GM18519 (cell line): Measurements from ENCODE around the gene UBL7.

Experiments used
- ATAC-seq: cut with Tn5 transposase; IDR thresholded peaks from one replicate; pipeline ENCODE4 v1.9.1; 2021; ENCODE audit warnings: mild to moderate bottlenecking, moderate library complexity; ENCODE audit not compliant: unreplicated experiment, low FRiP score

Gene UBL7

DNA sequence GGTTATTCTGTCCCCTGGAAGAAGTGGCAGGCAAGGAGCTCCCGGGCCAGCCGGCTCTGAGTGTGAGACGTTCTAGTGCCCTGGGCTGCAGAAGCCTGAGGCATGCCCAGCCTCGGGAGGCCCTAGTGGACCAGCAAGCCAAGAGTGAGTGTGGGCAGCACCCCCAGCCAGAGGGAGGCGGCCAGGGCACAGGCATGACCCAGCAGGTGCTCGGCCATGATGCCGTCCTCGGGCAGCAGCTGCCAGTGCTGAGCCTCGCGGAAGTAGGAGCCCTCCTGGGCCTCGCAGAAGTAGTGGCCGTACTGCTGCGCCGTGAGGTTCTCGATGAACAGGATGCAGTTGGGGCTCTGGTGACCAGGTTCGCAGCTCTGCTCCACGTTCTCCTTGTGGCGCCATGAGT lies 50.5 kb downstream of the UBL7 start:
- ATAC-seq, result no peak

DNA sequence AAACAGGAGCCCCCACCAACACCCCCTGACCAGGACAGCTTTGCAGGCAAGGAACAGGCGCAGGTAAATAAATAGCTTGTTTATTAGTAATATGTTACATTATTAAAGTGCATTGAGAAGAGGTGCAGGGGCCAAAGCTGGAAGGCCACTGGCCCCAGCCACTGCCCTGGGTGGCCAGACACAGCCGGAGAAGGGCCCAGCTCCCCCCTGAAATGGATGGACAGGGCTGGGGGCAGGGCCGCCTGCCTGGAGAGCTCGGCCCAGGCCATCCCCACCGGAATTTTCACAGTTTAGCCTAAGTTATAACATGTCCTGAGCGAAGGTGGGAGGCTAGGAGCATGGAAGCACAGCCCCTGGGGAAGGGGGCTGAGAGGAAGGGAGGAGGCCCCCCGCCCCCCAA lies 51.7 kb downstream of the UBL7 start:
- ATAC-seq, result no peak

- ATAC-seq, result no peak
Observed at GRCh38 chr15:74408815-74409214, 52.1 kb downstream of the UBL7 start.

GRCh38 chr15:74408385-74408784 lies 52.6 kb downstream of the UBL7 start:
- no peak for ATAC-seq

DNA sequence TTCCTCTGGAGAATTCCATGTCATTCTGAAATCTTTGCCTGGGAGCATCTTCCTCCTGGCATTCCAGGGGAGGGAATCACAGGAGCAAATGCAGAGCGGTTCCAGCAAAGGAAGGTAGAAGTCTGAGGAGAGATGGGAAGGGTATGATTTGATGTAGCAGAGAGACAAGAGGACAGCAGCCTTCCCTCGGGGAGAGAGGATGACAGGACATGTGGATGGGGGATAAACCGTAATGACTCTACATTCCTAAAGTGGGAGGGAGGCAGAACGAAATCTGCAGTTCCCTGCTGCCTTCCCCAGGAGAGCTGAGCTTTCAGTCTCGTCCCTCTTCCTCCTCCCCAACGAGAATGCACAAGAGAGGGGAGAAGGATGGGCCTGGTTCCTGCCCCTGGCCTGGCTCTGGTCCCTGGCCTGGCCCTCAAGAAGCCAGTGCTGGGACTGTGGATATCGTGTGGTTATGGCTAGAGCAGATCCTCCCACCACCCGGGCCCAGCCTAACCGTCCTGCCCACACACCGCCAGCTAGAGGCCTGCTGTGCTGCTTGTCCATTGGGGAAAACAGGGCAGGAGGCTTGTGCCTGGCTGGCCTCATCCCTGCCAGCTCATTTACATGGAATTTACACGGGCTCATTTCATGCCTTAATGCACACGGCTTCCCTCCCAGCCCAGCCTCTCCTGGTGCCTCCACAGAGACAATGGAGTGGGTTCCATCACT lies 53.8 kb downstream of the UBL7 start:
- ATAC-seq, result no peak

- no peak for ATAC-seq
Observed at GRCh38 chr15:74406517-74406916, 54.4 kb downstream of the UBL7 start.

DNA sequence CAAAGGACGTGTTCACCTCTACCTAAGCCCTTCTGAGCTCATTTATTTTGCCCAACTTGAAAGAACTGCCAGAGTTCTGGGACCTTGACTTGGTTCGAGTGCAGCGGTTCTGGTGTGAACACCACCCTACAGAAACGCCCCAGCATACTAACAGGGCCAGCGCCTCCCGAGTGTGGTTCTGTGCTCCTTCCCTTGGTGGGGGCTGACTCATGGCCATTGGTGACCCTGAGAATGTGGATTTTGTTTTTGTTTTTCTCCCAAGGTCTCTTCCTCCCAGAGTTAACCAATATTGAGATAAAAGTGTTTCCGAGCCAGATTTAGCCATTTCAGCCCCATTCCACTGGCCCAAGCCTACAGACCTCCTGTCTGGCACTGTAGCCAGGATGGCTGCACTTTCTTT lies 55.1 kb downstream of the UBL7 start:
- ATAC-seq, result no peak

DNA sequence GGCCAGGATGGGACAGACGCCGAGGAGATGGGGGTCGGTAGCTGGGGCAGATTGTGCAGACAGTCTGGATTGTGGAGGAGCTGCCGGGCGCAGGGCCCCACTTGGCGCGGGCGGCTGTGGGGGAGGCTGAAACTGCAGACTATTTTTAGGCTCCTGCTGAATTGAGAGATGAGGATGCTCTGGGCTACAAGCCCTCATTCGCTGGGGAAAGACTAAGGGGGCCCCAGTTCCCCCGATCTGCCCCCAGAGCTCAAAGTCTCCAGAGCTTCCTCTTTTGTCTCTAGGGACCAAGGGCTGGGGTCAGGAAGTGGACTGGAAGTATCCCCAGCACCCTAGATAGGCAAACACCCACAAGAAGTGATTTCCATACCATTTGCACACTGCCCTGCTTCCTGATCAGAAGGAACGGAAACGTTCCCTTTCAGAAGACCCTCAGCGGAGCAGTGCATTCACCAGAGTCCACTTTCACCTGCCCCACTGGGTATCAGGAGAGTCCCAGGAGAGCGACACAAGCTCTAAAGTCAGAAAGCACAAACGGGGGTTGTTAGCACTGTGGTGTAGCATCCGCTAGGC lies 56.9 kb downstream of the UBL7 start:
- no peak for ATAC-seq

- no peak for ATAC-seq
Observed at GRCh38 chr15:74403588-74403919, 57.4 kb downstream of the UBL7 start.

- ATAC-seq, result no peak
Observed at GRCh38 chr15:74402873-74403587, 57.9 kb downstream of the UBL7 start.

- no peak for ATAC-seq
Observed at GRCh38 chr15:74402337-74402841, 58.6 kb downstream of the UBL7 start.

GRCh38 chr15:74400915-74401757 lies 59.8 kb downstream of the UBL7 start:
- ATAC-seq, result no peak

- no peak for ATAC-seq
Observed at GRCh38 chr15:74400313-74400860, 60.6 kb downstream of the UBL7 start.

DNA sequence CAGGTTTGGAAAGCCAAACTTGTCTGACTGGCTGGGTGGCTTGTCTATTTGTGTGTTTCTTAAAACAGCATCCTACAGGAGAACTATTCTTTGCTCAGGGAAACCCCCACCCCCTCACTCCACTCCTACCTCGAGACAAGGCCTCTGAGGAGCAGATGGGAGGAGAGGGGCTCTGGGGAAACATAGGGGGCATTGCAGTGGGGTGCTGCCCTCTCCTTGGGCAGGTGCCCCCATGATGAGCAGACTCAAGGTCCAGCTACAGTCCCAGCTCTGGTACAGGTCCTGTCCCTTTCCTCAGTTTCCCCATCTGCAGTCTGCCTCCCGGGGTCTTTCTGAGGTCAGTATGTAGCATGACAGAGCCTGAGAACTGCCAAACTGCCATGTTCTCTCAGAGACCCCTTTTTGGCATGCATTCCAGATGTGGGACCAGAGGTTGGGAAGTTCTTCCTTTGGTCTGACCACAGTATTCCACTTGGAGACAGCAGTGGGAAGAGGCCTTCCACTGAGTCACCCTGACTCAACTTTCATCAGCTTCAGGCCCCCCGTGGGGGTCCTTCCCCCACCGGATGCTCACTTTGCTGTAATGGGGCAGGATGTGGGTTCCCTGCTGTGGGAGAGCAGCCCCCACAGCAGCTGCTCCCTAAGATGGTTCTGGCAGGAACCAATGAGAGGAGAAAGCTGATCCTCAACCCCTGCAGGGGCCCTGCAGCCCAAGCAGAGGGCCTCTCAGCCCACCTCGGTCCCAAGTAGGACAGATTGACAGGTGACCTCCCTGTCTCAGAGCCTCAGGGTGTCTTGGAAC lies 61.2 kb downstream of the UBL7 start:
- ATAC-seq, result no peak

DNA sequence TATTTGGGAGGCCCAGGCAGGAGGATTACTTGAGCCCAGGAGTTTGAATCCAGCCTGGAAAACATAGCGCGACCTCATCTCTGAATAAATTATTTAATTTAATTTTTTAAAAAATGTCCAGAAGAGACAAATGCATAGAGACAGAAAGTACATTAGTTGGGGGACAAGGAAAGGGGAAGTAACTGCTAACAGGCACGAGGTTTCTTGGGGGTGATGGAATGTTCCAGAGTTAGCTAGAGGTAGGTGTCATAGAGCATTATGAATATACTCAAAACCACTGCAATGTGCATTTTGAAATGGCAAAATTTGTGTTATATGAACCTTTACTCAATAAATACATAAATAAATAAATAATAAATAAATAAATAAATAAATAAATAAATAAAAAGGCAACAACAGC lies 61.9 kb downstream of the UBL7 start:
- no peak for ATAC-seq

DNA sequence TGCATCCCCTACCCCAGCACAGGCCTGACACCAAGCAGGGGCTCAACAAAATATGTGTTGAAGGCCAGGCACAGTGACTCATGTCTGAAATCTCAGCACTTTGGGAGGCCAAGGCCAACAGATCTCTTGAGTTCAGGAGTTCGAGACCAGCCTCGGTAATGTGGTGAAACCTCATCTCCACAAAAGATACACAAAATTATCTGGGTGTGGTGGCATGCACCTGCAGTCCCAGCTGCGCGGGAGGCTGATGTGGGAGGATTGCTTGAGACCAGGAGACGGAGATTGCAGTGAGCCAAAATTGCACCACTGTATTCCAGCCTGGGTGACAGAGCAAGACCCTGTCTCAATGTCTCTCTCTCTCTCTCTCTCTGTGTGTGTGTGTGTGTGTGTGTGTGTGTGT lies 62.8 kb downstream of the UBL7 start:
- ATAC-seq, result no peak

GRCh38 chr15:74397239-74398068 lies 63.5 kb downstream of the UBL7 start:
- ATAC-seq, result no peak

DNA sequence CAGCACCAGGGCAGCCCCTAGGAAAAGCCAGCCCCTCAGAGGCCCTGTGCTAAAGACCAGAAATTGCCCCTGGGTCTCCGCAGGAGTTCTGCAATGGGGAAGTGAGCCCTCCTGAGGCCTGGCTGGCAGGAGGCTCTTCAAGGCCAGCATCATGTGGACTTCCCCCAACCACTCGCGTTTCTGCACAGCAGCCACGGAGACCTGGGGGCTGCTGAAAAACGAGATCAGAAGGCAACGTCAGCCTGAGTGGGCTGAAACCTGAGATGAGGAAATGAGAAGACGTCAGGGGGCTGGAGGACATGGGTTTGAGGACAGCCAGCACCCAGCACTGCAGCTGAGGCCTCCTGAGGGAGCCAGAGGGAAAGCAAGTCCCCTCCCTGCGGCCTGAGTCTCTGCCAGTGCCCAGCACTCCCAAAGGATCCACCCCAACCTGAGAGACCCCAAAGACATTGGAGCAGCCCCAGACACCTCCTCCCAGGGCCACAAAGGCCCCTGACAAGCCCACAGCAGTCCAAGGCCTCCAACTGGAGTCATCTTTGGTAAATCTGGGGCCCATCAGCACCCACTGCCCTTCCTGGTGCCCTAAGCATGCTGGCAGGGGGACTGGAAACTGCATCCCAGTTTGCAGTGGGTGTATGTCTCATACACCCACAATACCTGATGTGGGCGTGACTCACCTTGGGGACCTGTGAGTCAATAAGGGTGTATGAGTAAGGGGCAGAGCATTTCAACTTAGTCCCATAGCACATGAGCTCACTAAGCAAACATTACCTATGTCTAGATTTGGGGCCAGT lies 64.3 kb downstream of the UBL7 start:
- ATAC-seq, result no peak
